Stimulated activated CD4-positive, alpha-beta T cell treated with anti-CD3 and anti-CD28 coated beads, TNF-alpha, amount 100 ng/mL, for 24 hours (primary cell): ENCODE measurements around the gene TRIO.

ENCODE experiments used
- DNase-seq, 3 experiments: peaks; one replicate each; pipeline ENCODE4 v3.0.0-alpha.2; 2020; ENCODE audit warnings: low read depth in 3 of 3

TRIO gene

DNA sequence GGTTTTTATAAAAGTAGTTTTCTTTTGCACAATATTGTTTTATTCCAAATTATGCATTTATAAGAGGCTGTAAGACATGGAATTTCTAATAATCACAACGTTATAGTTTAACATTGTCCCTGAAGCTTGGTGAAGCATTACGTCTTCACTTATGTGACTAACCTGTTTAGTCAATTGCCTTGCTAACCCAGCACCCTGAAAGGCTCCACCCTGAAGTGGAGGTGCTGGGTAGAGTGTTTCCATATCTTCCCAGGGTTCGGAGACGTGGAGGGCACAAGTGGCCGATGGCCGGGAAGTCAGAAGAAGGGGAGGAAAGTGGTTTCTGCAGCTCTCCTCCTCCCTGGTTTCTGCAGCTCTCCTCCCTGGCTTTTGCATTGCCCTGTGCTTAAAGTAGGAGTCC is 83.4 kb downstream of the TRIO start:
- no peak for DNase-seq

DNA sequence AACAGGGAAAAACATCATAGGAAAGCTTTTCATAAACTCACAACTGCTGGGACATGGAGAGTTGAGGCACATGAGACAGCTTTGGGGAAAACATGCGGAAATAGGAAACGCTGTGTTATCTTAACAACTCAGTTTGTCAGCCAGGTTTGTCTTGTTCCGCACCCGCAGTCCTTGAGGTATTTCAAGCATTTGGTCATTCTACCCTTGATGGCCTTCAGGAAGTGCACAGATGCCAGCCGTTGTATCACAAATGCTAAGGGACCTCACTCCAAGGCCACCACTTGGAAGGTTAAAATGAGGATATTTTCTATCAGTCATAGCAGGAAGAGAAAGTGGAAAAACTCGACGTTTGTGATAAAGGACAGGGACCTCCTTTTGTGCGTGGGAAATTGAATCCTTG is 83.8 kb downstream of the TRIO start:
- DNase-seq: no peak

DNA sequence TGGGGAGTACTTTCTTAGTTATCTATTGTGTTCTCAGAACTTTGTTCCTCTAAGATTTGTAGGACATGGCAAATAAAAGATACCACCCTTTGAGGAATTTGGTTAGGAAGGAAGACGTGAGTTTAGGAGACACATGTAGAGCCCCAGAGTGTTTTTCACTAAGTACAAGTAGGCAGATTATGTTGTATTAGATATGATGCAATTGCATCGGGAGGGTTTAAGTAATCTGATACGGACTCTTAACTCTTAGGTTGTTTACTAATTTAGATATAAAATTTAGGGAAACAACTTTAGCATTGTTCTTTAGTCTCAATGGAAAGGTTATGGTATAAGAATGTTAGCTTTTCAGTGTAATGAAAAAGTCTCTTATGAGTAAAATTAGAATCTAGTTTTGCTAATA is 84.4 kb downstream of the TRIO start:
- DNase-seq: no peak

DNA sequence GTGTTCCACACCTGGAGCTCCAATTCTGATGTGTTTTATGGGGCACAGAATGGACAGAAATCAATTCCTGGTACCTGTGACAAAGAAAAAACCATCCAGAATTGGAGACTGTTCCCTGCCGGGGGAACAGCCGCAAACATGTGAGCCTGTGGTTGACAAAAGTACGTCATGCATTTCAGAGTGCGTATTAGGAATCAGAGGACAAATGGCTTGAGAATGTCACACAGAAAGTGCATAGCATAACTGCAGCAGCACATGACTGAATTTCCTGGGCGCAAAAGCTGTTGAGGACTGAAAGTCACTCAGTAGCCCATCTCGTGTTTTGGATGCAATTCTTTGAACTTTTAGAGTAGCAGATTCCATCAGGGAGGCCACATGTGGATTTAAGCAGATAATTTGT is 85.1 kb downstream of the TRIO start:
- no peak for DNase-seq

DNA sequence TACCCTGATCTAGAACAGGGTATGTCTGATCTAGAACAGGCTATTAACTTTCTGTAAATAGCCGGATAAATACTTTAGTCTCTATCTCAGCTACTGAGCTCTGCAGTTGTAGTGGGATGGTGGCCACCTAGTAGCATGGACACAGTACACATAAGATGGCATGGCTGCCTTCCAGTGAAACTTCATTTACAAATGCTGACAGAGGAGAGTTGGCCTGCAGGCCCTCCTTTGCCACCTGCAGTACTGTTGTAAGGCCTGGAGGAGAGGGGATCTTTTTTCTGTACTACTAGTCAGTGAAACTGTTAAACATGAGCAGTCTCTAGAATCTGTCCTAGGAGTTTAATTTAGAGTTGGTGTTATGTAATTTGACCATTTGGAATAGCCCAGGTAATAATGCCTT is 86.0 kb downstream of the TRIO start:
- no peak for DNase-seq

DNA sequence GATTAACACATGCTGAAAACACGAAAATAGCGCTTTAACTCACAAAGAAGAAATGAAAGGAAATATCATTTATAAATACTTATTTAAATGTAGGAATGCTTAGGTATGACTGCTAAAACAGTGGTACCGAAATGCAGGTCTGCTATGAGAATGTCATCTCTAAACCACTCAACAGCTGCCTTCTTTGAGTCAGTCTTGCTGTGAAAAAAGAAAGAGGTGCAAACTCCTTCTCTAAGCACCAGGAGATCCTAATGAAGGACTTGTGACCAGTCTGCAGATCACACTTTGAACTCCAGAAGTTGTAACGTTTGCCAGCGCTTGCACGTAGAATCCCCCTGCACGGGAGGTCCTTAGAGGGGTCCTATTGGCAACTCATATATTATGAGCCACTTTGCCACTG is 86.6 kb downstream of the TRIO start:
- DNase-seq: no peak

DNA sequence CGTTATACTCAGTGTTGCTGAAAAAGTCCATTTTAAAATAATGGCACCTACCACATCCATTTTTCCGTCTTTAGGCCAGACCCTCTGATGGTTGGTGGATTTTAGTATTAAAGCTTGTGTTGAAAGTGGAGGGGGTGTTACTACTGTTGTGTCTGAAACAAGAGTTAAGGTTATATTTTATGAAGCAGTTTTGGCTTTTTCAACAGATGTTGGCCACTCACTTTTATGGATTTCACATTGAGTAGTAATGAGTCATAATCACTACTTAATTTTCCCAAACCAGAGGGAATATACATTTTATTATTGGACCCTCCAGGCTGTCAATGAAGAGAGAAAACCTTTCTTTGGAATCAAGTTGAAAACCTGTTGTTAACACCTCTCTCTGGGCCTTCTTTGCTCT is 88.0 kb downstream of the TRIO start:
- no peak for DNase-seq

DNA sequence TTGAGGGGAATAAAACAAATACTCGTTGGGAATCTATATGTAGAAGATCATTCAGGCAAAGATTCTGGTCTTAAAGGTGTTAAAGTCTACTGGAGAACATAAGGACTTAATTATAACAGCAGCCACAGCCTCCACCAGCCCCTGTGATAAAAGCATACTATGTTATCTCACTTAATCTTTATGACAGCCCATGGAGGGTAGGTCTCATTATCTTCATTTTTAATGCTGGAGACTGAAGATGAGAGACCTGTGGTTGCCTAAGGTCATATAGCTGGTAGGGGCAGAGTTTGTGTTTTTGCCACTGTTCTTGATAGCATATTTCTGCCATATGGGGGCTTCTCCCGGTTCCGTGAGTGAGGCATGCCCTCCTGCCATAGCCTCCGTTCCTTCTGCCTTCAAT is 88.7 kb downstream of the TRIO start:
- no peak for DNase-seq

DNA sequence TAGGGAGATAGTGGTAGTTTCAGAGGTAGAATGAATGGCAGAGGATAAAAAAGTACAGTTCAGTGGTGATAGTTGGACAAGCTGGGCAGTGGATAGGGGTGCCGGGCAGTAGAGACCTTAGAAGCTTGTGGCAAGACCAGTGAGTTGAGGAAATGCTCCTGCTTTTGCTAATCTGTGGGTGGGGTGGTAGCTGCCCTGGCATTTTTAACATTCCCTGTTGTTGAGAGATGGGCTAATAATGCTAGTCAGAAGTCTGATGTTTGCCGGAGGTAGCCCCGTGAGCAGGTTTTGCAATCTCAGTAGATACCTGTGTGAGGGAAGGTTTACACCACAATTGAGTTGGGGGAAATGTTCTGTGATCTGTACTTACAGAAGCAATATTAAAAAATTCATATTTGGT is 91.1 kb downstream of the TRIO start:
- DNase-seq: no peak

DNA sequence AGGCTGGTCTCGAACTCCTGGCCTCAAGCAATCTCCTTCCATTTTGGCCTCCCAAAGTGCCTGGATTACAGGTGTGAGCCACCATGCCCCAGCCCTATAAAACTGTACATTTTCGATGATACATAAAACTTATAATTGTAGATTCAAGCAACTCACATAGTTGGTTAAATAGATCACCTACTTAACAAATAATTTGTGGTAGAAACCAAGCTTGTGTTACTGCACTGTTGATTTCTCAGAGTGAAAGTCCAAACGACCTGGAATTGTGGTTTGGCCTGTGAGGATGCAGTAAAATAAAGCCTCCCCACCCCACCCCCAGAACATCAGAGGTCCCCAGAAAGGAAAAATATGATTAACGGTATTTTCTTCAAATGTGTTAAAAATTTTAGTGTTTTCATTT is 92.7 kb downstream of the TRIO start:
- DNase-seq: no peak

DNA sequence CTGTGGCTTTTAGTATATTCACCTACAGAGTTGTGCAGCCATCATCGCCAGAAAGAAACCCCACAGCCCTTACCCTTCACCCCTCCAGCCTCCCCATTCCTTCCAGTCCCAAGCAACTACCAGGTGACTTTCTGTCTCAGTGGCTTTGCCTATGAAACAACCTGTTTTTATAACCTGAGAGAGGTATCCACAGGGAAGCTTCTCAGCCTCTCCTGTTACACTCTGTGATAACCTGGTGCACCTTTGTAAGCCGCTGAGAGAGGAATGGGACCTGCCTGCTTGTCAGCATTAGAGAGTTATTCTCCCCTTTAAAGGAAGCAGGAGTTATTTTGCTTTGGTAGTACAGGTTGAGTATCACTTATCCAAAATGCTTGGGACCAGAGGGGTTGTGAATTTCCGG is 93.6 kb downstream of the TRIO start:
- no peak for DNase-seq

DNA sequence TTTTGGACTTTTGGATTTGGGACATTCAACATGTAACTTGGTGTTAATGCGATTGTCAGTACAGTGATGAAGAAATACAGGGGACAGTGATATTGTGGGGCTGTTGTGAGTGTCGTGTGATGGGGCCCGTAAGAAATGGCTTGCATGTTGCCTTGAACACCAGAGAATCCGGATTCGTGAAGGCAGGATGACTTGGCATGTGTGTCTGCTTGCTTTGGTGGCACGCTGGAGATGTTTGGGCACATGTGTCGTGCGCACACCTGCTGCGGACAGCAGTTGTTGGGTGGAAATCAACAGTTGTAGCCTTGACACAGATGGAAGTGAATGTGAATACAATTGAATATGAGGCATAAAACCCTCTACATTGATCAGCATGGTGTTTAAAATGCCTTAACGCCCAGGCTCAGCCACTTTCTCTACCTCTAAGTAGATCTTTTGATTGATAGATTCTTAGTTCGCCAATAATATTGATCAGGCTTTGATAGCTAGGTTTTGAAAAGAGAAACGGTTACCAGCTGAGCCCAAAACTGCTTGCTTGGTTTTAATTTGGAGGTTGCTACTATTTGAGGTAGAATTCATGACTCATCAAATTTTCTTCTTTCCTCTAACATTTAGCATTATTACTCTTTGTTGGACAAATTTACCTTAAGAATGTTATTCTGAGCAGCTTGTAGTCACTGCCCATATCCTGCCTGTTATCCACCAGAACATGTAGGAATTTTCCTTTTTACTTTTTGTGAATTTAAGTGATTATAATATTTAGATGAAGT is 94.4 kb downstream of the TRIO start:
- DNase-seq: no peak

DNA sequence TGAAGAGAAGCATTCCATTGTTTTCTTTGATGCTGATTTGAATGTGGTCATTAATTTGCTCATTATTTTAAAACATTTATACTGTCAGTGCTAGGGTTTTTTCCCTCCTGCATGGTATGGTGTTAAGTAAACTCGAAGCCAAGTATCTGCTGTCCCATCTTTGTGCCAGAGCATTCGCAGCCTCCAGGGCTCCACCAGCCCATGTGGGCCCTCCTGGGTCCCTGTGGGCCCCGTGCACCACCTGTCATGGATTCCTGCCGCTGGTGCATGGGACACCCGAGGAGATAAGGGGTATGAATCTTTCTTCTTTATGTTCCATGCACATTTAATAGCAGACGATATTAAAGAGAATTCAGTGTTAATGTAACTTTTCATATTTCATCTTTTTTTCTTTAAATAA is 95.1 kb downstream of the TRIO start:
- DNase-seq: no peak

DNA sequence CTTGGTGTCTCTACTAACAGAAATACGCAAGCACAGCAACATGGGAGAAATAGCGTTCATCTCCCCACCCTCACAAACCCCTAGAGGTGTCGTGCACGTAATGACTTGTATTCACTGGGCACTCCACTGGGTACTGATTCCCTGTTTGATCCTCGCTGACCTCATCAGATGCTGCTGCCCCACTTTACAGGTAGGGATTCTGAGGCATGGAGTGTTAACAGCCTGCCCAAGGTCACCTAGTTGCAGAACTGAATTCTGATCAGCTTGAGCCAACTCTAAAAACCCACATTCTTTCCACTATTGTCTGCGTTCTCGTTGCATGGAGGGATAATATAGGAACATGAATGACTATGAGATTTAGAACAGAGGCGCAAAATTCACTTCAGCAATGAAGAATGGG is 96.3 kb downstream of the TRIO start:
- DNase-seq: no peak

DNA sequence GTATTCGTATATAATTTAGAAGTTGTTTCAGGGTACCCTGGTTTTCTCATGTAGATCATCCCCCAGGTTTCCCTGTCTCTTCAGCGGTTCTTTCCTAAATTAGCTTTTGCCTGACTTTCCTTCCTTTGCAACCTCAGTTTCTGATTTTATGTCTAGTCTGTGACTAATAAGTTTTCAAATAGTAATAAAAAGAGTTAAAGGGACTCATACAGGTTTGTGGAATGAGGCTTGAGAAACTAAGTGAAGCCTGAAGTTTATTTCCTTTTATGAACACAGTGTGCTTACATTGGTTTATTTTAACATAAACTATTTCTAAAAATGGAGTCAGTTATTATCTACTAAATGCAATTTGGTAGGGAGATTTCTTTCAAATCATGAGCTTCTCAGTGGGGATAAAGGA is 96.8 kb downstream of the TRIO start:
- no peak for DNase-seq

DNA sequence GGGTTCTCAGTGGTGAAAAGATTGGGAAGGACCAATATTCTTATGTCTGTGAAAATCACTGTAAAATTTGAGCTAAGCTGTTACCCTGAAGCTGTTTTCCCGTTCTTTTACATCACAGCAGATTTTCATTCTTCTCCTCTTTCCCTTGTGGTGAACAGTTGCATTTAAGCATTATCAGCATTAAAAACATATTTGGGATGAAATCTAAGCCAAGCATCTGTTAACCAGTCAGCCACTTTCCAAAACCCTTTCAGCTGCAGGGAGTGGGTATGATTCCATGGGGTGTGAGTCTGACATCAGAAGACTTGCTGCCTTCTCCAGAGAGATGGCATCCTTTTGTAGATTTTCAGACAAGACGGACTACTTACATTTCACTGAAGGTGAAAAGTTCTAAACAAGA is 97.2 kb downstream of the TRIO start:
- DNase-seq: no peak

DNA sequence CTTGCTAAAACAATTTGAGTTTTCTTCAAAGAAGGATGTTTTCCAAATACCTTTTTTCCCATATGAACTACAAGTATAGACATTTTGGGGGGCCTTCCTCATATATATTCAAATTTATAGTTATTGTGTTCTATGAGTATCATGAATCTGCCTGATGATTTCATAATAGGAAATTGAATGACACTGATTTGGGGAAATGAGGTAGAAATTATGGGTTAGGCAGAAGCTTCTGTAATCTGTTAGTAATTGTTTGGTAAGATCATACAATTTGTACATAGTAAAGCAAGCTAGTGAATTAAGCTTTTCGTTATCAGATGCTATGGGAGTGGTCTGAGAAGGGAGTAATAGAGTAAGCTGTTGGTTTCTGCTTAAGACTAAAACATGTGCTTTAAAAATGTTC is 98.0 kb downstream of the TRIO start:
- DNase-seq: no peak

DNA sequence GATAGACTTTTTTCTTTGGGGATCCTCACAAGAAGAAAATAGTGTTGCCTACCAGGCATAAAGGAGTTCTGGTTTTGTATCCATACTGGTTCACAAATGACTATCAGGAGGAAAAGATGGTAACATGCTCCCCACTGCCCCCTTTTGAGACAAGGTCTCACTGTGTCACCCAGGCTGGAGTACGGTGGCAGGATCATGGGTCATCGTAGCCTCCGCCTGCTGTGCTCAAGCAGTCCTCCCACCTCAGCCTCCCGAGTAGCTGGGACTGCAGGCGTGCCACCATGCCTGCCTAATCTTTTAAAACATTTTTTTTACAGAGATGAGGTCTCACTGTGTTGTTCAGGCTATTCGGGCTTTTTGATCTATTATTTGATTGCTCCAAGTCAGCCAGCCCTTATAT is 99.3 kb downstream of the TRIO start:
- no peak for DNase-seq

DNA sequence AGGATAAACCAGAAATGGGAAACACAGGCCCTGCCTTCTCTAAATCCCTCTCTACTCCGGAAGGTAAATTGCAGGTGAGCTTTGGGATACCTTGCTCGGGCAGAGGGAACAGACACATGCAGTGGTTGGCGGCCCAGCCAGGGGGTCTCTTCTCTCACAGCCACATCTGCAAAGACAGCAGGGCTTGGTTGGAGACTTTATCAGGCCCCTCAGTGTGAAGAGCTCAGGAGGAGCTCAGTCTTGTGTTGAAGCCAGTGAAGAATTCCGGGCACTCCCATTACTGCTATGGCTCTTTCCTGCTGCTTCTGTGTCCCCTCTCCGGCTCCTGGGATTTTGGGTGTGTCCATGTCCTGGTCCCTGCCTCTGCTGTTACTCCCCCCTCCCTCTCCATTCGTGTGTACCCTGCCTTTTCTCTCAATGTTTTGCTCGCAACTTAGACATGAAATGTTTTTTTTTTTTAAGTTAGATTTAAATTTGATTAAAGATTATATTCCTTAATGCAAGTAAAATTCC is 99.8 kb downstream of the TRIO start:
- no peak for DNase-seq

DNA sequence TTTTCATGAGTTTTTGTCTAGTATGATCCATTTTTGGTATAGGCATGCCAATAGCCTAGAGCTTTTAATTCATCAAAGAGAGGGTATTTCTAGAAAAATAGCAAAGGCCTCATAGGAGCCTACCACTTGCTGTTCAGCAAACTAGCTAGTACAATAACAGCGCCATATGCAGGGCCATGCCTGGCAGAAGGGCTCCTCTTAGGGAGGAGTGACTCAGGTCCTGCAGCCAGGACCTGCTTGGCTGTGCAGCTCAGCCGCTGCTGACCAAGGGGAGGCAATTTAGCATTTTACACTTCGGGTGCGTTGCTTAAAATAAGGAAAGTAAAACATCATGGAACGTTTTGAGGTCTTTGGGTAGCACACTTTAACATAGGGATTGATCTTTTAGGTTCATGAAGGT is 100.6 kb downstream of the TRIO start:
- no peak for DNase-seq

DNA sequence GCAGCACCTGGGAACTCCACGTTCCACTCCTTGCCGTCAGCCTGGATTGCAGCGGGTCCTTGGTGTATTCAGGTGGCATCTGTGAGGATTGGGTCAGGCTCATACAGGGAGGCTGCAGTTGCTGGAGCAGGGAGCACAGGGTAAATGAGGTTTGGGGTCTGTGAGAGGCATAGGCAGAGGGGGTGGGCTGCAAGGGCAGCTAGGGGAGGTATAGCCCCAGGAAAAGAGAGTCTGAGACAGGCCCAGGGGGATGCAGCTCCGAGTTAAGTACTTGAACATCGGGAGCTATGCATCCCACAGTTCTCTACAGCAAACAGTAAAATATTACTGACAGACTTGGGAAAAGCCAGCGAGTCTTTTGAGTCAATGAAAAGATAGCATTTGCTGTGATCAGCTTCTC is 101.6 kb downstream of the TRIO start:
- DNase-seq: no peak

DNA sequence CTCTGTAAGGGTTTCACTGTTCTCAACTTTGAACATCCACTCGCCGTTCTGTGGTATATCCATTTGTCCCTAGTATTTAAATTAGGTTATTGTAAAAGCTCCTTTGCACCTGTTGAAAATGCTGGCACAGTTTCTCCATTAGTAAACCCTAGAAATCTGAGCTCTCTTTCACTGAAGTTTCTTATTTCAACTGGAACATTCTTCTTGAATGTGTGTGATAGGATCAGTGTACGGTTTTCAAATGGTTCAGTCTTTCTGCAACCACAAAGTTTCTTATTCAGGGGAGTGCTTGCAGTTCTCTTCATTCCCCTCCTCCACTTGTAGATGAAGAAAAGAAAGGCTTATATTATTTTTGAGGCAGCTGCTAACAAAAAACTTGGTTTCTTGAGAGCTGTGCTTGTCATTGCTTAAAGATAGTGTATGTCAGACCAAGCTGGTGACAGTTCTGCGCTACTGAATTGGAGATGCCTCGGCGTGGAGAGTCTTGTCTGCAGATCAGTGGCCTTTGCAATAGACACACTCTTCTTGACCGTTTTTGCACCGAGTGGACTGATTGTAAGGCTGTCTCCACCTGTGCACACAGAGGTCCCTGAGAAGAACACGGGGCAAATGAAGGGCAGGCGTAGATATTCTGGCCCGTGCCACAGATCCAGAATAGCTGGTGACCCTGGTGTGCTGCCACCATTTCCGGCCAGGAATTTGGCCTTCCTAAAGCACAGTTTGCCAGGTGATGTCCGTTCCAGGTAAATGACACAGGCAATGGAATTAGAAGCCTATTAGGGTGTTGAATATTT is 102.2 kb downstream of the TRIO start:
- DNase-seq: no peak

DNA sequence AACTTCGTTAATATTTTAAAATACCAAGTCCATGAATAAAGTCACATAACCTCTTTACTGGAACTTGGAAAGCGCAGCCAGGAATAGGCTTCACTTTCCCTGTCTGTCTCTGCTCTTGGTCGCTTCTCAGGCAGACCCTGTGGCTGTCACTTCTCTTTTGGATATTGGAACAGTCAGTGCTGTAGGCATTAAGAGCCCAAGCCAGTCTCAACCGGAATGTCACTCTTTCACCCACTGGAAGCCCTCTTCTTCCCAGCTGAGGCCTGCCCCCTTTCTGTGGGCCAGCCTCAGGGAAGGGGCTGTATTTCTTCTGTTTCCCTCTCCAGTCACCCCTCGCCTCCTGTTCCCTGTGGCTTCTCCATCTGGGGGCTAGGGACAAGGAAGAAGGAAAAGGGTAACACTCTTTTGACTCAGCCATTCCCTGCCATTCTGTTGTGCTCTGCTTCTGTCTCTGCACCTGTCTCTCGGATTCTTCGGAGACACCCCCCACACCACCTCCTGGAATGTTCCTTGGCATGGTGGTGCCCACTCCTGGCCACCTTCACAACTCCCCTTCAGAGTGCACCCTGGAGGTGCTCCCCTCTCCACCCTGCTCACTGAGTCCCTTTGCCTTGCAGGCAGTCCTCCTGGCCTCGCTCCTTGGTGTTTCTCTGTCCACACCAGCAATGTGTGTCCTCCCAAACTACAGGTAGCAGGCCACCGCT is 103.4 kb downstream of the TRIO start:
- no peak for DNase-seq
